HG02973 (cell line): Measurements from ENCODE around the gene OR2AK2.

Source experiments
- ATAC-seq: cut with Tn5 transposase; IDR thresholded peaks from one replicate; pipeline ENCODE4 v1.9.1; 2021; ENCODE audit warnings: moderate library complexity; ENCODE audit not compliant: unreplicated experiment

OR2AK2 gene

GRCh38 chr1:247964933-247965332, at the start of gene OR2AK2:
OR2AK2 (plus strand) TSS chr1:247965233; CDS start chr1:247965377, 144 bp downstream.
- ATAC-seq = no peak

- no peak for ATAC-seq
Measured at GRCh38 chr1:247919952-247920351, 45.1 kb upstream of the OR2AK2 start, which contains the start of gene OR2T8. OR2T8 (plus strand) TSS chr1:247920252; CDS start chr1:247921018, 766 bp downstream.

GRCh38 chr1:247923941-247924340, 41.1 kb upstream of the OR2AK2 start:
- no peak for ATAC-seq

GRCh38 chr1:247924868-247925267, 40.2 kb upstream of the OR2AK2 start, which contains the start of gene OR2AJ1:
OR2AJ1 (plus strand) TSS chr1:247924889; CDS start chr1:247933769, 8,880 bp downstream.
- no peak for ATAC-seq

GRCh38 chr1:247933989-247934388, 31.0 kb upstream of the OR2AK2 start:
- ATAC-seq = no peak

- no peak for ATAC-seq
Measured at GRCh38 chr1:247935781-247936180, 29.3 kb upstream of the OR2AK2 start.

- no peak for ATAC-seq
Measured at GRCh38 chr1:247936415-247936814, 28.6 kb upstream of the OR2AK2 start.

GRCh38 chr1:247936965-247937734, 27.9 kb upstream of the OR2AK2 start:
- peak; percentile 100 for ATAC-seq

- no peak for ATAC-seq
Measured at GRCh38 chr1:247942624-247943023, 22.4 kb upstream of the OR2AK2 start.

- no peak for ATAC-seq
Measured at GRCh38 chr1:247948558-247948957, 16.5 kb upstream of the OR2AK2 start, which contains the start of gene OR2L8. OR2L8 (plus strand) TSS chr1:247948858; CDS start chr1:247948858, 0 bp downstream.

- ATAC-seq = no peak
Measured at GRCh38 chr1:247953408-247953807, 11.6 kb upstream of the OR2AK2 start.

GRCh38 chr1:247961791-247962190, 3.2 kb upstream of the OR2AK2 start:
- ATAC-seq = no peak

GRCh38 chr1:247962911-247963588, 2.0 kb upstream of the OR2AK2 start:
- no peak for ATAC-seq

- peak; percentile 85 for ATAC-seq
Measured at GRCh38 chr1:247966532-247967204, 1.6 kb downstream of the OR2AK2 start.

- ATAC-seq = no peak
Measured at GRCh38 chr1:247992986-247993385, 28.0 kb downstream of the OR2AK2 start.

- ATAC-seq = no peak
Measured at GRCh38 chr1:247998811-247999210, 33.8 kb downstream of the OR2AK2 start.

- ATAC-seq = no peak
Measured at GRCh38 chr1:248000169-248000568, 35.1 kb downstream of the OR2AK2 start.

GRCh38 chr1:248007778-248008177, 42.7 kb downstream of the OR2AK2 start:
- ATAC-seq = no peak

GRCh38 chr1:248009681-248010080, 44.6 kb downstream of the OR2AK2 start:
- no peak for ATAC-seq

- no peak for ATAC-seq
Measured at GRCh38 chr1:248013229-248013710, 48.2 kb downstream of the OR2AK2 start, which contains the start of gene OR2L5. OR2L5 (plus strand) TSS chr1:248013660; CDS start chr1:248021948, 8,288 bp downstream.

- ATAC-seq = no peak
Measured at GRCh38 chr1:248015803-248016202, 50.8 kb downstream of the OR2AK2 start.
